Measurements from ENCODE around the gene LIPC.
A peak's percentile ranks its signal among the peaks of the same experiment; 100 is the strongest.

The LIPC gene

GRCh38 chr15:58519516-58519915 lies 87.7 kb downstream of the LIPC start:
- no peak overlapping the region for H3K4me3 ChIP-seq (ENCODE audit: low read depth in 1 of 2, low read length in 1 of 2)
- H3K27ac ChIP-seq, result peak overlapping the region; percentile 22
- H3K4me1 ChIP-seq (ENCODE audit: control insufficient read depth in 1 of 2, insufficient read depth in 1 of 2, low read depth in 1 of 2, low read length in 1 of 2), result peaks cover 86 to 94% of the 10 kb centered on the region in 2 experiments

GRCh38 chr15:58520464-58520863 lies 88.7 kb downstream of the LIPC start:
- Histone ChIP-seq H3K9me3 (no peaks in the 10 kb centered on the region), H3K27me3 (no peaks in the 10 kb centered on the region), H3K36me3 (no peaks in the 10 kb centered on the region), H3K4me3 (ENCODE audit: low read depth in 1 of 2, low read length in 1 of 2) (peak overlapping the region; percentile 30 to 55), H3K4me1 (ENCODE audit: control insufficient read depth in 1 of 2, insufficient read depth in 1 of 2, low read depth in 1 of 2, low read length in 1 of 2) (peaks cover 92 to 99% of the 10 kb centered on the region in 2 experiments), H3K27ac (peak overlapping the region; percentile 91)
- TF ChIP-seq CTCF (IDR thresholded peaks at IDR 0.05), result no peak

More at GRCh38 chr15:58519516-58519915, 87.7 kb downstream of the LIPC start:
- TF ChIP-seq CTCF (IDR thresholded peaks at IDR 0.05), result no peak
- Histone ChIP-seq H3K36me3 (no peaks in the 10 kb centered on the region), H3K27me3 (no peaks in the 10 kb centered on the region), H3K9me3 (no peaks in the 10 kb centered on the region)

- H3K9me3 ChIP-seq, result no peaks in the 10 kb centered on the region
These were observed 89.1 kb downstream of the LIPC start for GRCh38 chr15:58520936-58521292.

GRCh38 chr15:58521293-58521991 lies 89.7 kb downstream of the LIPC start:
- Histone ChIP-seq H3K27ac (peak overlapping the region; percentile 91), H3K4me3 (ENCODE audit: low read depth in 1 of 2, low read length in 1 of 2) (peak overlapping the region; percentile 30 to 55), H3K4me1 (ENCODE audit: control insufficient read depth in 1 of 2, insufficient read depth in 1 of 2, low read depth in 1 of 2, low read length in 1 of 2) (peaks cover 92 to 99% of the 10 kb centered on the region in 2 experiments)

More at GRCh38 chr15:58520936-58521292, 89.1 kb downstream of the LIPC start:
- Histone ChIP-seq H3K4me1 (ENCODE audit: control insufficient read depth in 1 of 2, insufficient read depth in 1 of 2, low read depth in 1 of 2, low read length in 1 of 2) (peaks cover 92 to 99% of the 10 kb centered on the region in 2 experiments), H3K27me3 (no peaks in the 10 kb centered on the region), H3K27ac (peak overlapping the region; percentile 91), H3K4me3 (ENCODE audit: low read depth in 1 of 2, low read length in 1 of 2) (peak overlapping the region; percentile 30 to 55), H3K36me3 (no peaks in the 10 kb centered on the region)
- no peak for TF ChIP-seq CTCF (IDR thresholded peaks at IDR 0.05)

GRCh38 chr15:58522391-58522790 lies 90.6 kb downstream of the LIPC start:
- H3K27ac ChIP-seq, result peak overlapping the region; percentile 91
- no peaks in the 10 kb centered on the region for H3K27me3 ChIP-seq
- H3K4me3 ChIP-seq (ENCODE audit: low read depth in 1 of 2, low read length in 1 of 2), result peak overlapping the region in 1 of 2 experiments; percentile 26
- H3K4me1 ChIP-seq (ENCODE audit: control insufficient read depth in 1 of 2, insufficient read depth in 1 of 2, low read depth in 1 of 2, low read length in 1 of 2), result peaks cover 92 to 99% of the 10 kb centered on the region in 2 experiments
- no peaks in the 10 kb centered on the region for H3K9me3 ChIP-seq
- TF ChIP-seq CTCF (IDR thresholded peaks at IDR 0.05), result no peak
- H3K36me3 ChIP-seq, result no peaks in the 10 kb centered on the region

More at GRCh38 chr15:58521293-58521991, 89.7 kb downstream of the LIPC start:
- H3K36me3 ChIP-seq, result no peaks in the 10 kb centered on the region
- no peaks in the 10 kb centered on the region for H3K27me3 ChIP-seq
- no peak for TF ChIP-seq CTCF (IDR thresholded peaks at IDR 0.05)
- H3K9me3 ChIP-seq, result no peaks in the 10 kb centered on the region
